GM21515 (cell line): ENCODE data around the gene IFNA4.
A peak's percentile ranks its signal among the peaks of the same experiment; 100 is the strongest.
"Not testable (repeated sequence)": the region's sequence is repeated elsewhere in the genome, so short reads cannot be mapped to it uniquely, and the experiment has no call there.

Source experiments
- ATAC-seq: cut with Tn5 transposase; IDR thresholded peaks from one replicate; pipeline ENCODE4 v1.9.1; 2021; ENCODE audit not compliant: unreplicated experiment

Gene IFNA4

DNA sequence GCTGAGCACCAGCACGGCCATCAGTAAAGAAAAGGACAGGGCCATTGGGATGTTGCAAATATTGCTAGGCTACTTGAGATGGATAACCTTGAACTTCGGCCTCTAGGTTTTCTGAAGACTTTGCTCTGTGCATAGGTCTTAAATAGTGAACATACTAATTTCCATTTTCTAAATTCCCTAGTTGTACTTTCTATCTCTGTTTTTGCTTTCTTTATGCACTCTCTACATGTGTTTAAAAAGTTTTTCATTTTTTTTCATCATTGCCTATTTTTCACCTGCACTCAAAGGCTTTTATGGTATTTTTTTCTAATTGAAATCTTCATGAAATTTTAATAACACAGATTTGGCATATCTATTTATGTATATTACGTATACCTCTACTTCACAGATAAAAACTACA, at the start of gene IFNA4:
Gene IFNA4 (minus strand): TSS at position 101 of the 400 bp plus-strand sequence. CDS start 56 bp downstream, at position 45.
- ATAC-seq: not testable (repeated sequence)

DNA sequence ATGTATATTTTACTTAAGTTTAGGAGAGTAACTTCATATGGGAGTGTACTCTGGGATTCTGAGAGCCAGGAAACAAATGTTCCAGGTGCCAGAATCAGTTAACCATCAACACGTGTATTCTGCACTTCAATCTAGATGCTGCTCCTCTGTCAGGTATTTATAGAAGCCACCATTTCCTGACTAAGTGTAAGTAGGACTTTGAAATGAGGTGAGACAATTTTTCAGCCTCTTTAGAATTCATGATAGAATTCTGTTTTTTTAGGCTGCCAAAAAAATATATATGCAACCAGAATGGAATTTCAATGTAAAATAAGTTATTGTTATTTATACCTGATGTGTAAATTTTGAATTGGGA, 49.0 kb upstream of the IFNA4 start:
- not testable (repeated sequence) for ATAC-seq

DNA sequence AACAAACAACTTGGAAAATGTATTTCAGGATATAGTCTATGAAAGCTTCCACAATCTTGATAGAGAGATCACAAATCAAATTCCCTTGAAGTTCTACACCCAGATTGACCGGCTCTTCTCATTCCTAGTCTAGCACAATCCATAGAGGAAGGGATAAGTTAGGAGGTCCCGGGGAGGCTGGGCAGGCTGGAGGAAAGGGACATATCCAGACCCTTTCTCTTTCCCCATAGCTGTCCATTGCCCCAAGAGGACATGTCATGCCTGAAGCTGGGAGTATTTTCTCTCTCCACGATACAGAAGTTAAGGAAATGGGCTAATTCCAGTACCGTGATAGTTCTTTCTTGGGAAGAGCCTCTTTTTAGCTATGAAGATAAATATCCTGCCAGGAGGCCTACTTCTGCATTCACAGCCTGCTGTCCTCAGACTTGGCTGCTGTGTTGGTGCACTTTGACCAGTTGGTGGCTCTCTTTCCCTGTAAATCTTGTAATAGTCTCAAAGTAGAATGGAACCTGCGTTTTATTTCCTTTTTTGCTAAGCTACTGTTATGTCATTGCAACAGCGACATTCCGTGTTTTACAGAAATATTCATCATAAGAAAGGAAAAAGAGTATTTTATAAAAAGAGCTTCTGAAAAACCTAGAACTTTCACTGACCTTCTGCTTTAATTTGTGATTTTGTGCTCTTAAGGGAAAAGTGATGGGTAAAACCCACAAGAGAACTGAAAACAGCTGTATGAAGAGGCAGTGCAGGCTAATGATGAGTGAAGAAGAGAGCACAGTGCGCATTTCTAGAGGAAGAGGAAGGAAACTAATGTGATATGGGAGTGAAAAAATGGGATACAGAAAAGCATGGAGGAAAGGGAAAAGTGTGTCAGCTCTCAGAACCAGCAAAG, 48.3 kb upstream of the IFNA4 start:
- ATAC-seq: peak; percentile 74

DNA sequence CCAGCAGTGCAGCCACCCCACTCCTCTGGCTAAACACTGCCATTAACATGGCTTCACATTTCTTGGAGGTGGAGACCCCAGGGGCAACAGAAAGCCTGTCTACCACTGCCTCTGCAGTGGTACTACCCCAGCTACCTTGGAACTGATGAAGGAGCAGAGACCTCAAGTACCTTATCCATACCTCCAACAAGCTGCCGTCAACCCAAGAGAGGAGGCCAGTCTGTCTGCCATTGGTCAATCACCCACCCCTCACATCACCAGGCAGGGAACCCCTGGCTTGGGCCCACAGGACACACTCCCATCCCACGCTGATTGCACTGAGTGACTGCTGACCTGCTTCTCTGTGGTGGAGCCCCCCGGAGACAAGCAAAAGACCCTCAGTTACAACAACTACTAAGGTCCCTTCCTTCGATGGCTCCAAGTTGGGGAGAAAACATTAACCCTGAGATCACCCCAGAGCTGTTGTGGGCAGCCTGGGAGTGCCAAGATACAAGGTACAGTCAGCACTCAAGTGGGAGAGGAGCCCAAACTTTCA, 46.8 kb upstream of the IFNA4 start:
- no peak for ATAC-seq

DNA sequence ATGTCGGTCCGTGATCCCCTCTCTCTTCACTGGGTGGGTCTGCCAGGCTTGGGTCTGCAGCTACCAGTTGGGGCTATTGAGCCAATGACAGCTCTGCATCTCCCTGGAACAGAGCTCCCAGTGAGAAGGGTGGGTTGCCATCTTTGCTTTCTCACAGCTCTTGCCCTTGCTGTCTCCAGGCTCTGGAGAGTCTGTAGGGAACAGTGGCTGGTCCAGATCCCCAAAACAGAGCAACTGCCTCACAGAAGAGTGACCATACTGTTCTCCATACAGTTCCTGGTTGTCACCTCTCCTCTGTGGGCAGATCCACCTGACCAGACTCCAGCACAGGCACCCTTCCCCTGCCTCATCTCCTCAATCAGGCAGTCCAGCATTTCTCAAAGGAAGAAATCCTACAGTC, 45.9 kb upstream of the IFNA4 start:
- no peak for ATAC-seq

DNA sequence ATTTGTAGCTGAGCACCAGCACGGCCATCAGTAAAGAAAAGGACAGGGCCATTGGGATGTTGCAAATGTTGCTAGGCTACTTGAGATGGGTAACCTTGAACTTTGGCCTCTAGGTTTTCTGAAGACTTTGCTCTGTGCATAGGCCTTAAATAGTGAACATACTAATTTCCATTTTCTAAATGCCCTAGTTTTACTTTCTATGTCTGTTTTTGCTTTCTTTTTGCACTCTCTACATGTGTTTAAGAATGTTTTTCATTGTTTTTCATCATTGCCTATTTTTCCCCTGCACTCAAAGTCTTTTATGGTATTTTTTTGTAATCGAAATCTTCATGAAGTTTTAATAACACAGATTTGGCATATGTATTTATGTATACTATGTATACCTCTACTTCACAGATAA, 40.7 kb upstream of the IFNA4 start, which contains the start of gene IFNA17:
Gene IFNA17 (minus strand): TSS at position 101 of the 400 bp plus-strand sequence. CDS start 49 bp downstream, at position 52.
- ATAC-seq: no peak

DNA sequence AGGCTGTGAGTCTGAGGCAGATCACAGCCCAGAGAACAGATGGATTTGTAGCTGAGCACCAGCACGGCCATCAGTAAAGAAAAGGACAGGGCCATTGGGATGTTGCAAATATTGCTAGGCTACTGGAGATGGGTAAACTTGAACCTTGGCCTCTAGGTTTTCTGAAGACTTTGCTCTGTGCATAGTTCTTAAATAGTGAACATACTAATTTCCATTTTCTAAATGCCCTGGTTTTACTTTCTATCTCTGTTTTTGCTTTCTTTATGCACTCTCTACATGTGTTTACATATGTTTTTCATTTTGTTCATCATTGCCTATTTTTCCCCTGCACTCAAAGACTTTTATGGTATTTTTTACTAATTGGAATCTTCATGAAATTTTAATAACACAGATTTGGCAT, 29.8 kb upstream of the IFNA4 start, which contains the start of gene IFNA16:
Gene IFNA16 (minus strand): TSS at position 101 of the 400 bp plus-strand sequence. CDS start 6 bp downstream, at position 95.
- not testable (repeated sequence) for ATAC-seq

DNA sequence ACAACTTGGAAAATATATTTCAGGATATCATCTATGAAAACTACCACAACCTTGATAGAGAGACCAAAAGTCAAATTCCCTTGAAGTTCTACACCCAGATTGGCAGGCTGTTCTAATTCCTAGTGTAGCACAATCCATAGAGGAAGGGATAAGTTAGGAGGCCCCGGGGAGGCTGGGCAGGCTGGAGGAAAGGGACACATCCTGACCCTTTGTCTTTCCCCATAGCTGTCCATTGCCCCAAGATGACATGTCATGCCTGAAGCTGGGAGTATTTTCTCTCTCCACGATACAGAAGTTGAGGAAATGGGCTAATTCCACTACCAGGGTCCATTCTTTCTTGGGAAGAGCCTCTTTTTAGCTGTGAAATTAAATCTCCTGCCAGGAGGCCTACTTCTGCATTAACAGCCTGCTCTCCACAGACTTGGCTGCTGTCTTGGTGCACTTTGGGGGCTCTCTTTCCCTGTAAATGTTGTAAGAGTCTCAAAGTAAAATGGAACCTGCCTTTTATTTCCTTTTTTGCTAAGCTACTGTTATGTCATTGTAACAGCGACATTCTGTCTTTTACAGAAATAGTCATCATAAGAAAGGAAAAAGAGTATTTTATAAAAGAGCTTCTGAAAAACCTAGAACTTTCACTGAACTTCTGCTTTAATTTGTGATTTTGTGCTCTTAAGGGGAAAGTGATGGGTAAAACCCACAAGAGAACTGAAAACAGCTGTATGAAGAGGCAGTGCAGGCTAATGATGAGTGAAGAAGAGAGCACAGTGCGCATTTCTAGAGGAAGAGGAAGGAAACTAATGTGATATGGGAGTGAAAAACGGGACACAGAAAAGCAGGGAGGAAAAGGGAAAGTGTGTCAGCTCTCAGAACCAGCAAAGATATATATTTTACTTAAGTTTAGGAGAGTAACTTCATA, 26.3 kb upstream of the IFNA4 start:
- peak; percentile 73 for ATAC-seq

DNA sequence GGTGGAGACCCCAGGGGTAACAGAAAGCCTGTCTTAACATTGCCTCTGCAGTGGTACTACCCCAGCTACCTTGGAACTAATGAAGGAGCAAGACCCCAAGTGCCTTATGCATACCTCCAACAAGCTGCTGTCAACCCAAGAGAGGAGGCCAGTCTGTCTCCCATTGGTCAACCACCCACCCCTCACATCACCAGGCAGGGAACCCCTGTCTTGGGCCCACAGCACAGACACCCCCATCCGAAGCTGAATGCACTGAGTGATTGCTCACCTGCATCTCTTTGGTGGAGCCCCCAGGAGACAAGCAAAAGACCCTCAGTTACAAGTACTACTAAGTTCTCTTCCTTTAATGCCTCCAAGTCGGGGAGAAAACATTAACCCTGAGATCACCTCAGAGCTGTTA, 24.8 kb upstream of the IFNA4 start:
- ATAC-seq: not testable (repeated sequence)

DNA sequence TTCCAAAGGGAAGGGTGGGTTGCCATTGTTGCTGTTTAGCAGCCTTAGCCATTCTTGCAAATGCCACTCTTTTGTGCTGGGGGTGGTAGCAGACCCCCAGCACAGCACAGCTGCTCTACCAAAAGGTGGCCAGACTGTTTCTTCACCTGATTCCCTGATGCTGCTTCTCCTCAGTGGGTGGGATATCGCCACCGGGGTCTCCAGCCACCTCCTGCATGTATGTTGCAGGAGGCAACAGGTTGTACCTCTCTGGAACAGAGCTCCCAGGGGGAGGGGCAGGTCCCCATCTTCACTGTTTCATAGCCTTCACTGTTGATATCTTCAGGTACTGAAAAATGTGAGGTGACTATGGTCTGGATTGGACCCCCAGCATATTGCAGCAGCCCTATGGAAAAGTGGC, 23.4 kb upstream of the IFNA4 start:
- not testable (repeated sequence) for ATAC-seq

DNA sequence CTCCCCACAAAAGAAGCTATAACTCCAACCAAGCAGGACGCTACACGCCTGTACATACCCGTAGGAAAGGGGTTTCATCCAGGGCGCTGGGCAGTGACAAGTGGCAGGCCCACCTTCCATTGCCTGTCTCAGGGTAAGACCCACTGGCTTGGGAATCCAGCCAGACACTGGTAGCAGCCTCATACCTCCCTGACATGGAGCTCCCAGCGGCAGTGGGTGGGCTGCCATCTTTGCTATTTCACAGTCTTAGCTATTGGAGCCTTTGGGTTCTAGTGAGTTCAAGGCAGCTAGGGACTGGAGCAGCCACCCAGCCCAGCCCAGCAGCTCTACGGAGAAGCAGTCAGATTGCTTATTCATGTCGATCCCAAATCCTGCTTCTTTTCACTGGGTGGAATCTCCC, 22.9 kb upstream of the IFNA4 start:
- no peak for ATAC-seq

DNA sequence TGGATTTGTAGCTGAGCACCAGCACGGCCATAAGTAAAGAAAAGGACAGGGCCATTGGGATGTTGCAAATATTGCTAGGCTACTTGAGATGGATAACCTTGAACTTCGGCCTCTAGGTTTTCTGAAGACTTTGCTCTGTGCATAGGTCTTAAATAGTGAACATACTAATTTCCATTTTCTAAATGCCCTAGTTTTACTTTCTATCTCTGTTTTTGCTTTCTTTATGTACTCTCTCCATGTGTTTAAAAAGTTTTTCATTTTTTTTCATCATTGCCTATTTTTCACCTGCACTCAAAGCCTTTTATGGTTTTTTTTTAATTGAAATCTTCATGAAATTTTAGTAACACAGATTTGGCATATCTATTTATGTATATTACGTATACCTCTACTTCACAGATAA, 19.7 kb upstream of the IFNA4 start, which contains the start of gene IFNA10:
Gene IFNA10 (minus strand): TSS at position 101 of the 400 bp plus-strand sequence. CDS start 46 bp downstream, at position 55.
- not testable (repeated sequence) for ATAC-seq

DNA sequence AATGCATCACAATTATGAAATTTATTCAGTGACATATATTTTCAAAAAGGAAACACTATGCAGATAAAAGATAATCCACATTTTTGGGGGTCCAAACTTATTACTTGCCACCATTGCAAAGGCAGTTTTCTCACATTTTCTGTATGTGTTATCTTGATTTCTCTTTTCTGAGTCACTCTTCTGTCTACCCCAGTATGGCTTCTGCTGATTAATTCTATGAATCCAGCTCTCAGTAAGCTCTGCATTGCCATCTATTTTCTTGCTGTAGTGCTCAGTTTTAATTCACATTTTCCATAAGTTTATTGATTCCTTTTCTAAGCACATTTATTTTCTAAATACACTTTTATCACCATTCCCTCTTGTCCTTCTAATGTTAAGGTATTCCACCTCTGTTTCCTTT, 17.8 kb upstream of the IFNA4 start:
- no peak for ATAC-seq

DNA sequence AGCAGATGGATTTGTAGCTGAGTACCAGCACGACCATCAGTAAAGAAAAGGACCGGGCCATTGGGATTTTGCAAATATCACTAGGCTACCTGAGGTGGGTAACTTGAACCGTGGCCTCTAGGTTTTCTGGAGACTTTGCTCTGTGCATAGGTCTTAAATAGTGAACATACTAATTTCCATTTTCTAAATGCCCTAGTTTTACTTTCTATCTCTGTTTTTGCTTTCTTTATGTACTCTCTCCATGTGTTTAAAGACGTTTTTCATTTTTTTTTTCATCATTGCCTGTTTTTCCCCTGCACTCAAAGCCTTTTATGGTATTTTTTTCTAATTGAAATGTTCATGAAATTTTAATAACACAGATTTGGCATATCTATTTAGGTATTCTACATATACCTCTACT, 14.7 kb upstream of the IFNA4 start, which contains the start of gene IFNA7:
Gene IFNA7 (minus strand): TSS at position 101 of the 400 bp plus-strand sequence. CDS start 40 bp downstream, at position 61.
- not testable (repeated sequence) for ATAC-seq

DNA sequence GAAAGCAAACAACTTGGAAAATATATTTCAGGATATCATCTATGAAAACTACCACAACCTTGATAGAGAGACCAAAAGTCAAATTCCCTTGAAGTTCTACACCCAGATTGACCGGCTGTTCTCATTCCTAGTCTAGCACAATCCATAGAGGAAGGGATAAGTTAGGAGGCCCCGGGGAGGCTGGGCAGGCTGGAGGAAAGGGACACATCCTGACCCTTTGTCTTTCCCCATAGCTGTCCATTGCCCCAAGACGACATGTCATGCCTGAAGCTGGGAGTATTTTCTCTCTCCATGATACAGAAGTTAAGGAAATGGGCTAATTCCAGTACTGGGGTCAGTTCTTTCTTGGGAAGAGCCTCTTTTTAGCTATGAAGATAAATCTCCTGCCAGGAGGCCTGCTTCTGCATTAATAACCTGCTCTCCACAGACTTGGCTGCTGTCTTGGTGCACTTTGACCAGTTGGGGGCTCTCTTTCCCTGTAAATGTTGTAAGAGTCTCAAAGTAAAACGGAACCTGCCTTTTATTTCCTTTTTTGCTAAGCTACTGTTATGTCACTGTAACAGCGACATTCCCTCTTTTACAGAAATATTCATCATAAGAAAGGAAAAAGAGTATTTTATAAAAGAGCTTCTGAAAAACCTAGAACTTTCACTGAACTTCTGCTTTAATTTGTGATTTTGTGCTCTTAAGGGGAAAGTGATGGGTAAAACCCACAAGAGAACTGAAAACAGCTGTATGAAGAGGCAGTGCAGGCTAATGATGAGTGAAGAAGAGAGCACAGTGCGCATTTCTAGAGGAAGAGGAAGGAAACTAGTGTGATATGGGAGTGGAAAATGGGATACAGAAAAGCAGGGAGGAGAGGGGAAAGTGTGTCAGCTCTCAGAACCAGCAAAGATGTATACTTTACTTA, 7.7 kb upstream of the IFNA4 start:
- ATAC-seq: peak; percentile 93

DNA sequence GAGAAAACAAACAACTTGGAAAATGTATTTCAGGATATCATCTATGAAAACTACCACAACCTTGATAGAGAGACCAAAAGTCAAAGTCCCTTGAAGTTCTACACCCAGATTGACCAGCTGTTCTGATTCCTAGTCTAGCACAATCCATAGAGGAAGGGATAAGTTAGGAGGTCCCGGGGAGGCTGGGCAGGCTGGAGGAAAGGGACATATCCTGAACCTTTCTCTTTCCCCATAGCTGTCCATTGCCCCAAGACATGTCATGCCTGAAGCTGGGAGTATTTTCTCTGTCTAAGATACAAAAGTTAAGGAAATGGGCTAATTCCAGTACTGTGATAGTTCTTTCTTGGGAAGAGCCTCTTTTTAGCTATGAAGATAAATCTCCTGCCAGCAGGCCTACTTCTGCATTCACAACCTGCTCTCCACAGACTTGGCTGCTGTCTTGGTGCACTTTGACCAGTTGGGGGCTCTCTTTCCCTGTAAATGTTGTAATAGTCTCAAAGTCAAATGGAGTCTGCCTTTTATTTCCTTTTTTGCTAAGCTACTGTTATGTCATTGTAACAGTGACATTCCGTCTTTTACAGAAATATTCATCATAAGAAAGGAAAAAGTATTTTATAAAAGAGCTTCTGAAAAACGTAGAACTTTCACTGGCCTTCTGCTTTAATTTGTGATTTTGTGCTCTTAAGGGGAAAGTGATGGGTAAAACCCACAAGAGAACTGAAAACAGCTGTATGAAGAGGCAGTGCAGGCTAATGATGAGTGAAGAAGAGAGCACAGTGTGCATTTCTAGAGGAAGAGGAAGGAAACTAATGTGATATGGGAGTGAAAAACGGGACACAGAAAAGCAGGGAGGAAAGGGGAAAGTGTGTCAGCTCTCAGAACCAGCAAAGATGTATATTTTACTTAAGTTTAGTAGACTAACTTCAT, 4.3 kb downstream of the IFNA4 start:
- peak; percentile 95 for ATAC-seq

DNA sequence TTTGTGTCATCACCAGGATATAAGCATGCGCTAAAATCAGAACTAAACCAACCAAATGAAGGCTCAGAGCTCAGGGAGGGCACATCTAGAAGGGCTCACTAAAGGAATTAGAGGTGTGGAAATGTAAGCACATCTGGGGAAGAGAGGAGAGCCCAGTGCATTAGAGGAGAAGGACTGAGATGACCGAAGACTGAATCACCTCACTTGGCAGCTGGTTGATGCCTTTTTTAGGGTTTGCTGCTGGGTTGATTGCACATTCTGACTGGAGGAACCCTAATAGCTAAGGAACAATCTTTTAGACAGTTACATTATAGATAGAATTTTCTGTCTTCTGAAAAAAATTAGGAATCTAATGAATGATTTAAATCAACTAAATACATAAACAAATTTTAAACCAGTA, 12.7 kb downstream of the IFNA4 start:
- no peak for ATAC-seq

DNA sequence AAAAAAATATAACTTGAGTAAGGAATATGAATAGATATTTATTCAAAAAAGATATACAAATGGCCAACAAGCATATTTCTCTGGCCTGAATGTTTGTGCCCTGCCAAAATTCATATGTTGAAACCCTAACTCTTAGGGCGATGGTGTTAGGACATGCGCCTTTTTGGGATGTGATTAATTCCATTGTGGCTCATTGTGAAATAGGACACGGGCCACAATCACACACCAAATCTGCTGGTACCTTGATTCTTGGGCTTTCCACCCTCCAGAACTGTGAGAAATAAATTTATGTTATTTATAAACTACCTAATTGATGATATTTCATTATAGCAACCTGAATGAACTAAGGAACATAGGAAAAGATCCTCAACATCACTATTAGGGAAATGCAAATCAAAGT, 15.2 kb downstream of the IFNA4 start:
- no peak for ATAC-seq

DNA sequence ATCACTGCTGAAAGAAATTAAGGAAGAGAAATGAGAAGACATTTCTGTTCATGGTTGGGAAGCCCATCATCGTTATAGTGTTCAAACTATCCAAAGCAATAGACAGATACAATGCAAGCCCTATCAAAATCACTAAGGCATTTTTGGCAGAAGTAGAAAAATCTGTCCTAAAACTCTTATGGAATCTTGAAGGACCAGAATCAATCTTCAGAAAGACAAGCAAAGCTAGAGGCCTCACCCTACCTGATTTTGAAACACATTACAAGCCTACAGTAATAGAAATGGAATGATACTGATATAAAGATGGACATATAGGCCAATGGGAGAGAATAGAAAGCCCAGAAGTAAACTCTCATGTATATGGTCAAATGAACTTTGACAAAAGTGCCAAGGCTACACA, 16.0 kb downstream of the IFNA4 start:
- no peak for ATAC-seq
